ENCODE results near the gene TOR2A.

- TF ChIP-seq, protein P1, sequence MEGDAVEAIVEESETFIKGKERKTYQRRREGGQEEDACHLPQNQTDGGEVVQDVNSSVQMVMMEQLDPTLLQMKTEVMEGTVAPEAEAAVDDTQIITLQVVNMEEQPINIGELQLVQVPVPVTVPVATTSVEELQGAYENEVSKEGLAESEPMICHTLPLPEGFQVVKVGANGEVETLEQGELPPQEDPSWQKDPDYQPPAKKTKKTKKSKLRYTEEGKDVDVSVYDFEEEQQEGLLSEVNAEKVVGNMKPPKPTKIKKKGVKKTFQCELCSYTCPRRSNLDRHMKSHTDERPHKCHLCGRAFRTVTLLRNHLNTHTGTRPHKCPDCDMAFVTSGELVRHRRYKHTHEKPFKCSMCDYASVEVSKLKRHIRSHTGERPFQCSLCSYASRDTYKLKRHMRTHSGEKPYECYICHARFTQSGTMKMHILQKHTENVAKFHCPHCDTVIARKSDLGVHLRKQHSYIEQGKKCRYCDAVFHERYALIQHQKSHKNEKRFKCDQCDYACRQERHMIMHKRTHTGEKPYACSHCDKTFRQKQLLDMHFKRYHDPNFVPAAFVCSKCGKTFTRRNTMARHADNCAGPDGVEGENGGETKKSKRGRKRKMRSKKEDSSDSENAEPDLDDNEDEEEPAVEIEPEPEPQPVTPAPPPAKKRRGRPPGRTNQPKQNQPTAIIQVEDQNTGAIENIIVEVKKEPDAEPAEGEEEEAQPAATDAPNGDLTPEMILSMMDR (IDR thresholded peaks at IDR 0.05) = no peak
- TF ChIP-seq EZH2 (IDR thresholded peaks at IDR 0.05) (no peak), EZH2phosphoT487 (IDR thresholded peaks at IDR 0.05) (no peak)
These were observed 45.2 kb upstream of the TOR2A start for GRCh38 chr9:127780126-127780885.

Measured in neural progenitor cell (in vitro differentiated cells).